K562 (cell line): ENCODE results near the gene NPB. TPM values are rescaled to one million over a fixed set of nuclear protein-coding genes. Genes with fewer than 3 reads are reported as not detected.

Experiments
- BACH1 ChIP-seq: fragments of 200-800 bp; sonication (Bioruptor generic); IDR thresholded peaks from 2 replicates; pipeline ENCODE4 v1.6.1; 2016; ENCODE audit warnings: missing genetic modification characterization, missing compliant biosample characterization
- BHLHE40 ChIP-seq: IDR thresholded peaks from 2 replicates; pipeline ENCODE4 v1.6.1; 2011; ENCODE audit warnings: low read length, improper control_type of control experiment
- CBX5 ChIP-seq: IDR thresholded peaks from 2 replicates; pipeline ENCODE4 v1.6.1; 2014; ENCODE audit warnings: low read depth, borderline replicate concordance
- EP400 ChIP-seq: fragments of 450-650 bp; IDR thresholded peaks from 2 replicates; pipeline ENCODE4 v1.6.1; 2017; ENCODE audit warnings: antibody characterized with exemption, mild to moderate bottlenecking, moderate library complexity
- GATAD2A ChIP-seq: fragments of 450-650 bp; IDR thresholded peaks from 2 replicates; pipeline ENCODE4 v1.6.1; 2017
- HMGXB4 ChIP-seq: sonication (generic); formaldehyde crosslinking; IDR thresholded peaks from 2 replicates; pipeline ENCODE4 v1.8.1; 2023; ENCODE audit warnings: mild to moderate bottlenecking, missing genetic modification reagents
- HNRNPH1 ChIP-seq: fragments of 200-400 bp; formaldehyde crosslinking; optimal IDR thresholded peaks from 2 replicates; pipeline ENCODE3; 2017; ENCODE audit warnings: low read depth, mild to moderate bottlenecking, low read length, moderate library complexity
- JUN ChIP-seq, 2 experiments: sonication (generic) in 1 of 2; formaldehyde crosslinking in 1 of 2; IDR thresholded peaks; 2 replicates each; pipeline versions ENCODE4 v1.6.1 to v1.8.0; 2012 to 2022; ENCODE audit warnings: borderline replicate concordance in 2 of 2, mild to moderate bottlenecking in 2 of 2, improper control_type of control experiment in 1 of 2, low read depth in 1 of 2, low read length in 1 of 2, missing genetic modification reagents in 1 of 2
- MBD2 ChIP-seq: sonication (generic); IDR thresholded peaks from 2 replicates; pipeline ENCODE4 v1.6.1; 2016; ENCODE audit warnings: low read depth, borderline replicate concordance
- RCOR1 ChIP-seq, 2 experiments: IDR thresholded peaks; 2 replicates each; pipeline ENCODE4 v1.6.1; 2012; ENCODE audit warnings: low read depth in 2 of 2, low read length in 2 of 2, borderline replicate concordance in 1 of 2, improper control_type of control experiment in 1 of 2
- ZBTB9 ChIP-seq: fragments of 450-650 bp; formaldehyde crosslinking; IDR thresholded peaks from 2 replicates; pipeline ENCODE4 v1.4.0; 2020; ENCODE audit warnings: mild to moderate bottlenecking, moderate library complexity
- ZHX1 ChIP-seq: fragments of 150-350 bp; conservative IDR thresholded peaks from 2 replicates; pipeline ENCODE4 v1.6.1; 2014; ENCODE audit warnings: low read length
- ZNF124 ChIP-seq: sonication (generic); formaldehyde crosslinking; IDR thresholded peaks from 2 replicates; pipeline ENCODE4 v1.8.1; 2022; ENCODE audit warnings: missing genetic modification reagents
- ZNF184 ChIP-seq: sonication (generic); formaldehyde crosslinking; IDR thresholded peaks from 2 replicates; pipeline ENCODE4 v1.5.0; 2020; ENCODE audit warnings: missing genetic modification reagents
- ZNF232 ChIP-seq: sonication (generic); formaldehyde crosslinking; IDR thresholded peaks from 2 replicates; pipeline ENCODE4 v1.8.0; 2022; ENCODE audit warnings: mild to moderate bottlenecking, missing genetic modification reagents
- polyA plus RNA-seq, 8 experiments: library from polyadenylated mRNA; depleted of rRNA in 4 of 8; stranded (reverse) in 5 of 8; unstranded in 3 of 8; fragments of >200 nt; fragmentation: Nextera tagmentation in 2 of 8; fragmentation: Illumina TruSeq in 1 of 8; extraction: Ambion mirVana in 2 of 8; extraction: Trizol in 1 of 8; gene quantifications; 2 replicates each; pipeline versions ENCODE4 v1.2.1 to v1.2.3, GENCODE V29; 2011 to 2014; ENCODE audit warnings: inconsistent platforms in 1 of 8, missing spikeins in 1 of 8
- total RNA-seq, 7 experiments: library from RNA; depleted of rRNA in 6 of 7; stranded (reverse); fragments of >200 nt in 6 of 7; fragmentation: Illumina TruSeq in 2 of 7; extraction: Trizol in 2 of 7; gene quantifications; 2 replicates each; pipeline versions ENCODE4 v1.2.1 to v1.2.3, GENCODE V29; 2011 to 2021; ENCODE audit warnings: low replicate concordance in 1 of 7
- TF ChIP-seq, protein P1 (sequence below): fragments of 450-650 bp; conservative IDR thresholded peaks from 2 replicates; pipeline ENCODE4 v1.6.1; 2016; ENCODE audit warnings: missing genetic modification characterization, low read depth, mild to moderate bottlenecking, missing compliant biosample characterization, moderate library complexity
- TF ChIP-seq, protein P2 (sequence below): sonication (generic); formaldehyde crosslinking; IDR thresholded peaks from 2 replicates; pipeline ENCODE4 v1.8.0; 2022; ENCODE audit warnings: missing genetic modification reagents, mild to moderate bottlenecking, moderate library complexity, borderline replicate concordance

The NPB gene
- total and polyA plus RNA-seq, 9 of the 15 experiments (the other 6 are each of a cell fraction or from before 2014, with no cell fraction given), result 0.03 to 0.61 (median 0.14) TPM; not detected in 2

- TF ChIP-seq ZBTB9 (CRISPR knock-in tag) (peak; percentile 77; the same call in 1 of the 2 replicates), EP400 (peak; percentile 98), GATAD2A (peak; percentile 98), ZNF232 (CRISPR knock-in tag) (peak; percentile 13), MBD2 (peak; percentile 32; the same call in 1 of the 2 replicates), HNRNPH1 (no peak), JUN (IDR thresholded peaks at IDR 0.05; ENCODE audit: borderline replicate concordance, low read depth, low read length) (peak; percentile 62; the same call in 1 of the 2 replicates), JUN (CRISPR knock-in tag; IDR thresholded peaks at IDR 0.05; ENCODE audit: borderline replicate concordance) (peak; percentile 86), BHLHE40 (peak; percentile 99), ZHX1 (no peak), ZNF124 (CRISPR knock-in tag) (no peak), BACH1 (tag) (no peak), RCOR1 (IDR thresholded peaks at IDR 0.05; ENCODE audit: borderline replicate concordance in 1 of 2, low read depth in 2 of 2, low read length in 2 of 2) (0 out of 4 replicates have a peak, but pooled peaks of 1 of the 2 experiments have one; percentile 4), ZNF184 (CRISPR knock-in tag) (no peak), CBX5 (no peak), HMGXB4 (CRISPR knock-in tag) (peak; percentile 97)
- TF ChIP-seq, protein P1, sequence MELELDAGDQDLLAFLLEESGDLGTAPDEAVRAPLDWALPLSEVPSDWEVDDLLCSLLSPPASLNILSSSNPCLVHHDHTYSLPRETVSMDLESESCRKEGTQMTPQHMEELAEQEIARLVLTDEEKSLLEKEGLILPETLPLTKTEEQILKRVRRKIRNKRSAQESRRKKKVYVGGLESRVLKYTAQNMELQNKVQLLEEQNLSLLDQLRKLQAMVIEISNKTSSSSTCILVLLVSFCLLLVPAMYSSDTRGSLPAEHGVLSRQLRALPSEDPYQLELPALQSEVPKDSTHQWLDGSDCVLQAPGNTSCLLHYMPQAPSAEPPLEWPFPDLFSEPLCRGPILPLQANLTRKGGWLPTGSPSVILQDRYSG (tag), result peak; percentile 67
- TF ChIP-seq, protein P2, sequence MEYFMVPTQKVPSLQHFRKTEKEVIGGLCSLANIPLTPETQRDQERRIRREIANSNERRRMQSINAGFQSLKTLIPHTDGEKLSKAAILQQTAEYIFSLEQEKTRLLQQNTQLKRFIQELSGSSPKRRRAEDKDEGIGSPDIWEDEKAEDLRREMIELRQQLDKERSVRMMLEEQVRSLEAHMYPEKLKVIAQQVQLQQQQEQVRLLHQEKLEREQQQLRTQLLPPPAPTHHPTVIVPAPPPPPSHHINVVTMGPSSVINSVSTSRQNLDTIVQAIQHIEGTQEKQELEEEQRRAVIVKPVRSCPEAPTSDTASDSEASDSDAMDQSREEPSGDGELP (CRISPR knock-in tag), result peak; percentile 63; the same call in 1 of the 2 replicates
These were observed 30.4 kb upstream of the NPB start (continued) for GRCh38 chr17:81871387-81872230.
